GM12891 (cell line): Measurements from ENCODE around the gene TJP2.

Source experiments
- POLR2A ChIP-seq: IDR thresholded peaks from 2 replicates; pipeline ENCODE4 v1.6.1; 2011; ENCODE audit warnings: low read depth, low read length, control low read depth
- TAF1 ChIP-seq: IDR thresholded peaks from 2 replicates; pipeline ENCODE4 v1.6.1; 2011; ENCODE audit warnings: low read depth, low read length, control low read depth

DNA sequence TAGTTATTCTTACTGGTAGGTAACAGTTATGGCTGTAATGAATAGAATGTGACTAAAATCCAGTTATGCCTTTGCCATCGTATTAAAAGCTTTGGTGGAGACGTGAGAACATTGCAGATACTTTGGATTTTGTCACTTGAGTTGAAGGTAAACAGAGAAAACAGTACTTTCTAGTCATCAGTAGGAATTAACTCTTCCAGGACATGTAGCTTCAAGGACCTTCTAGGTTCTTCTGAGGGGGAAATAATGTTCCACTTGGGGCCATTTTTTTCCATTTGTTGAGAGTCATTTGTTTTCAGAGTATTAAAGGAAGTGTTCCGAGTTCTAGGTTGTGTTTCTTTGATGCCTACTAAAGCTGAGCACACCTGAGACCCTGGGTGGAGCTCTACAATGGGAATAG, 6.1 kb downstream of the TJP2 start:
- TF ChIP-seq POLR2A (no peak), TAF1 (no peak)
